ENCODE data around the gene POU2F3.

POU2F3 gene

GRCh38 chr11:120210626-120211521, 29.1 kb upstream of the POU2F3 start, which contains the start of gene OAF:
TSS of gene OAF (plus strand) at chr11:120211032. CDS start at chr11:120211280, 248 bp downstream.
- TF ChIP-seq CTCF (IDR thresholded peaks at IDR 0.05): no peak
- peak within 1 kb of the TSS; percentile 47 to 83 for H3K27ac ChIP-seq
- DNase-seq (ENCODE audit: low spot score): no peak
- peak within 1 kb of the TSS; percentile 84 for H3K4me3 ChIP-seq

GRCh38 chr11:120211522-120212258, 28.2 kb upstream of the POU2F3 start:
- Histone ChIP-seq H3K27ac (peak overlapping the region; percentile 47 to 83), H3K4me3 (peak overlapping the region; percentile 84)
- DNase-seq (ENCODE audit: low spot score): no peak
- TF ChIP-seq CTCF (IDR thresholded peaks at IDR 0.05): no peak

- no peak for DNase-seq (ENCODE audit: low spot score)
- no peak for TF ChIP-seq CTCF (IDR thresholded peaks at IDR 0.05)
- peak overlapping the region; percentile 84 for H3K4me3 ChIP-seq
- H3K27ac ChIP-seq: peak overlapping the region; percentile 6 to 83
Measured at GRCh38 chr11:120212259-120212878, 27.6 kb upstream of the POU2F3 start.

GRCh38 chr11:120212926-120213325, 27.0 kb upstream of the POU2F3 start:
- no peak for TF ChIP-seq CTCF (IDR thresholded peaks at IDR 0.05)
- no peak for DNase-seq (ENCODE audit: low spot score)
- Histone ChIP-seq H3K27ac (peak overlapping the region in 1 of 2 donors; percentile 83), H3K4me3 (peak overlapping the region; percentile 84)

GRCh38 chr11:120214581-120214980, 25.4 kb upstream of the POU2F3 start:
- TF ChIP-seq CTCF (IDR thresholded peaks at IDR 0.05): no peak
- Histone ChIP-seq H3K4me3 (no peak overlapping the region), H3K27ac (no peak overlapping the region)
- DNase-seq (ENCODE audit: low spot score): no peak

GRCh38 chr11:120215634-120216033, 24.3 kb upstream of the POU2F3 start:
- no peak for DNase-seq (ENCODE audit: low spot score)
- Histone ChIP-seq H3K27ac (peak overlapping the region; percentile 45 to 67), H3K4me3 (no peak overlapping the region)
- TF ChIP-seq CTCF (IDR thresholded peaks at IDR 0.05): no peak
